A549 (cell line): ENCODE data around the gene USP11. TPM values are rescaled to one million over a fixed set of nuclear protein-coding genes. Genes with fewer than 3 reads are reported as not detected.

Source experiments
- ATAC-seq, 2 experiments: fragments of 200-7000 bp in 1 of 2; fragments of >200 bp in 1 of 2; cut with Nextera tagmentation in 1 of 2; cut with Tn5 transposase in 1 of 2; 3 replicates each; pipeline versions ENCODE4 v1.8.0 to v1.9.1; 2018 to 2020; ENCODE audit warnings: mild to moderate bottlenecking in 1 of 2, moderate library complexity in 1 of 2
- CTCF ChIA-PET: fragments of 300-600 bp; sonication (Branson Sonifier 250); formaldehyde crosslinking; extraction: SDS; loops from one replicate; lab custom pipeline; 2021; ENCODE audit warnings: antibody characterized with exemption, inconsistent platforms; lab: Yijun Ruan, JAX
- POLR2A ChIA-PET: fragments of 350-600 bp; formaldehyde crosslinking; extraction: SDS; loops from one replicate; lab custom pipeline; 2021; ENCODE audit warnings: antibody characterized with exemption, inconsistent platforms; lab: Yijun Ruan, JAX
- DNase-seq, 2 experiments: peaks; one replicate each; pipeline versions ENCODE4 v3.0.0 to v3.0.0-alpha.2; 2011 to 2016; ENCODE audit warnings: low read depth in 1 of 2, low spot score in 1 of 2
- FAIRE-seq: peaks from 2 replicates; lab custom pipeline; 2011; peaks lifted over from hg19 to GRCh38; lab: Jason Lieb, UNC
- H3K27ac ChIP-seq, 2 experiments: fragments of >200 bp; sonication (Bioruptor Twin); formaldehyde crosslinking; 3 replicates each; pipeline ENCODE4 v1.5.1; 2016 to 2017
- H3K4me1 ChIP-seq: fragments of >200 bp; sonication (Bioruptor Twin); formaldehyde crosslinking; 3 replicates; pipeline ENCODE4 v1.6.1; 2016
- H3K4me2 ChIP-seq: fragments of >200 bp; sonication (Bioruptor Twin); formaldehyde crosslinking; 3 replicates; pipeline ENCODE4 v1.6.1; 2016
- H3K4me3 ChIP-seq: fragments of >200 bp; sonication (Bioruptor Twin); formaldehyde crosslinking; 3 replicates; pipeline ENCODE4 v1.5.1; 2016
- H3K9me3 ChIP-seq: fragments of >200 bp; sonication (Bioruptor Twin); formaldehyde crosslinking; 3 replicates; pipeline ENCODE4 v1.6.1; 2016
- BHLHE40 ChIP-seq: IDR thresholded peaks from 2 replicates; pipeline ENCODE4 v1.6.1; 2012; ENCODE audit warnings: low read depth, low read length, inconsistent platforms
- CBX8 ChIP-seq: fragments of 200-600 bp; sonication (generic); IDR thresholded peaks from 2 replicates; pipeline ENCODE4 v1.6.1; 2016
- EP300 ChIP-seq, 2 experiments: fragments of >200 bp; sonication (Bioruptor Twin); formaldehyde crosslinking; IDR thresholded peaks; 2 replicates in 1 of 2; 3 replicates in 1 of 2; pipeline ENCODE4 v1.6.1; 2016 to 2017
- FOSB ChIP-seq: fragments of 250-450 bp; sonication (Bioruptor Pico); IDR thresholded peaks from 2 replicates; pipeline ENCODE4 v1.5.0; 2020; ENCODE audit warnings: mild to moderate bottlenecking, moderate library complexity
- HOXA7 ChIP-seq: fragments of 250-450 bp; sonication (Bioruptor Pico); IDR thresholded peaks from 2 replicates; pipeline ENCODE4 v1.5.0; 2020; ENCODE audit warnings: mild to moderate bottlenecking, moderate library complexity
- HOXB13 ChIP-seq: fragments of 250-450 bp; sonication (Bioruptor Pico); IDR thresholded peaks from 2 replicates; pipeline ENCODE4 v1.5.0; 2020; ENCODE audit warnings: low read depth, mild to moderate bottlenecking, moderate library complexity
- JUN ChIP-seq, 2 experiments: fragments of >200 bp; sonication (Bioruptor Twin); formaldehyde crosslinking; IDR thresholded peaks; 2 replicates in 1 of 2; 3 replicates in 1 of 2; pipeline ENCODE4 v1.6.1; 2016 to 2017
- JUNB ChIP-seq: fragments of >200 bp; sonication (Bioruptor Twin); formaldehyde crosslinking; IDR thresholded peaks from 2 replicates; pipeline ENCODE4 v1.6.1; 2016
- MAFK ChIP-seq: fragments of 450-650 bp; IDR thresholded peaks from 2 replicates; pipeline ENCODE4 v1.6.1; 2014; ENCODE audit not compliant: partially characterized antibody
- NFE2L2 ChIP-seq: fragments of 150-350 bp; conservative IDR thresholded peaks from 2 replicates; pipeline ENCODE4 v1.6.1; 2014; ENCODE audit warnings: low read length
- NR3C1 ChIP-seq: fragments of >200 bp; sonication (Bioruptor Twin); formaldehyde crosslinking; IDR thresholded peaks from 3 replicates; pipeline ENCODE4 v1.6.1; 2017
- RAD21 ChIP-seq, 2 experiments: fragments of >200 bp in 1 of 2; sonication (Bioruptor Twin) in 1 of 2; formaldehyde crosslinking in 1 of 2; IDR thresholded peaks in 1 of 2; conservative IDR thresholded peaks in 1 of 2; 2 replicates in 1 of 2; 3 replicates in 1 of 2; pipeline ENCODE4 v1.6.1; 2012 to 2018; ENCODE audit warnings: inconsistent platforms in 1 of 2
- RCOR1 ChIP-seq: fragments of 150-350 bp; IDR thresholded peaks from 2 replicates; pipeline ENCODE4 v1.6.1; 2014; ENCODE audit warnings: antibody characterized with exemption, low read length, low read depth
- RNF2 ChIP-seq: fragments of 200-600 bp; sonication (generic); IDR thresholded peaks from 2 replicates; pipeline ENCODE4 v1.6.1; 2016; ENCODE audit warnings: low read depth, mild to moderate bottlenecking, antibody characterized with exemption, moderate library complexity, borderline replicate concordance
- SMC3 ChIP-seq: fragments of >200 bp; sonication (Bioruptor Twin); formaldehyde crosslinking; IDR thresholded peaks from 3 replicates; pipeline ENCODE4 v1.6.1; 2018; ENCODE audit warnings: inconsistent platforms
- WGBS: methylation state at CpG from one replicate; pipeline ENCODE4 v1.1.6; 2017; ENCODE audit errors: missing lambda C conversion rate; 5-methylcytosine and 5-hydroxymethylcytosine counted together
- polyA plus RNA-seq, 4 experiments: library from polyadenylated mRNA; depleted of rRNA in 3 of 4; stranded (reverse); fragments of >200 nt; fragmentation: RNase III in 1 of 4; extraction: RNeasy Plus Mini Kit Qiagen cat#74134 plus additional on column Dnase treatment in 1 of 4; gene quantifications; 2 replicates in 3 of 4; 3 replicates in 1 of 4; pipeline ENCODE4 v1.2.3, GENCODE V29; 2011 to 2017
- TF ChIP-seq, protein P1 (sequence below): fragments of >200 bp; sonication (Bioruptor Twin); formaldehyde crosslinking; IDR thresholded peaks from 3 replicates; pipeline ENCODE4 v1.6.1; 2016
- TF ChIP-seq, protein P2 (sequence below): IDR thresholded peaks from 2 replicates; pipeline ENCODE4 v1.6.1; 2012
- TF ChIP-seq, protein P3 (sequence below): fragments of 250-450 bp; sonication (Bioruptor Pico); IDR thresholded peaks from 2 replicates; pipeline ENCODE4 v1.5.0; 2020; ENCODE audit warnings: low read depth, mild to moderate bottlenecking, moderate library complexity
- TF ChIP-seq, protein P4 (sequence below): fragments of >200 bp; sonication (Bioruptor Twin); formaldehyde crosslinking; IDR thresholded peaks from 2 replicates; pipeline ENCODE4 v1.6.1; 2016

USP11 gene
- polyA plus RNA-seq, 2 of the 4 experiments (the other 2 are of a cell fraction) = 35.6 to 50.0 TPM

DNA sequence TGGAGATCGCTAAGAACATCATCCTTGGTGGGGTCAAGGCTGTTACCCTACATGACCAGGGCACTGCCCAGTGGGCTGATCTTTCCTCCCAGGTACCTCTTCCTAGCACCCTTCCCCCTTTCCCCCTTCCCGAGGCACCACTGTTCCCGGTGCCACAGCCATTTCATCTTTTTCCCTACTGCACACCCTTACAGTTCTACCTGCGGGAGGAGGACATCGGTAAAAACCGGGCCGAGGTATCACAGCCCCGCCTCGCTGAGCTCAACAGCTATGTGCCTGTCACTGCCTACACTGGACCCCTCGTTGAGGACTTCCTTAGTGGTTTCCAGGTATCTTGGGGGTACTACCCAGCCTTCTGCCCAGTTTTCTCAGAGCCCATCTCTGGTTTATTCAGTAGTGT, 33.5 kb upstream of the USP11 start:
- ATAC-seq (no peak), FAIRE-seq (no peak), DNase-seq (no peak)
- WGBS = 96% methylated on average over 10 of the region's 10 CpGs
- 0 out of 6 replicates have a peak overlapping the region, but pooled peaks of 1 of the 2 experiments have one; percentile 12 for H3K27ac ChIP-seq
- H3K4me3 ChIP-seq = no peak overlapping the region
- H3K4me2 ChIP-seq = no peak overlapping the region
- ChIA-PET POLR2A (no interaction called here), CTCF (interaction anchor here (1.1 to 7.7 kb wide), 4 partner anchors 55 to 403 kb away, joined by 3 to 52 read pairs (median 6); partner anchors contain the start of genes NDUFB11 and RBM10)
- peaks cover 64% of the 10 kb centered on the region for H3K4me1 ChIP-seq
- no peaks in the 10 kb centered on the region for H3K9me3 ChIP-seq
- TF ChIP-seq, protein P1, sequence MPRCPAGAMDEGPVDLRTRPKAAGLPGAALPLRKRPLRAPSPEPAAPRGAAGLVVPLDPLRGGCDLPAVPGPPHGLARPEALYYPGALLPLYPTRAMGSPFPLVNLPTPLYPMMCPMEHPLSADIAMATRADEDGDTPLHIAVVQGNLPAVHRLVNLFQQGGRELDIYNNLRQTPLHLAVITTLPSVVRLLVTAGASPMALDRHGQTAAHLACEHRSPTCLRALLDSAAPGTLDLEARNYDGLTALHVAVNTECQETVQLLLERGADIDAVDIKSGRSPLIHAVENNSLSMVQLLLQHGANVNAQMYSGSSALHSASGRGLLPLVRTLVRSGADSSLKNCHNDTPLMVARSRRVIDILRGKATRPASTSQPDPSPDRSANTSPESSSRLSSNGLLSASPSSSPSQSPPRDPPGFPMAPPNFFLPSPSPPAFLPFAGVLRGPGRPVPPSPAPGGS = no peak
- no peak for TF ChIP-seq BHLHE40
- no peak for TF ChIP-seq HOXA7 (CRISPR knock-in tag)
- TF ChIP-seq NFE2L2 = no peak

DNA sequence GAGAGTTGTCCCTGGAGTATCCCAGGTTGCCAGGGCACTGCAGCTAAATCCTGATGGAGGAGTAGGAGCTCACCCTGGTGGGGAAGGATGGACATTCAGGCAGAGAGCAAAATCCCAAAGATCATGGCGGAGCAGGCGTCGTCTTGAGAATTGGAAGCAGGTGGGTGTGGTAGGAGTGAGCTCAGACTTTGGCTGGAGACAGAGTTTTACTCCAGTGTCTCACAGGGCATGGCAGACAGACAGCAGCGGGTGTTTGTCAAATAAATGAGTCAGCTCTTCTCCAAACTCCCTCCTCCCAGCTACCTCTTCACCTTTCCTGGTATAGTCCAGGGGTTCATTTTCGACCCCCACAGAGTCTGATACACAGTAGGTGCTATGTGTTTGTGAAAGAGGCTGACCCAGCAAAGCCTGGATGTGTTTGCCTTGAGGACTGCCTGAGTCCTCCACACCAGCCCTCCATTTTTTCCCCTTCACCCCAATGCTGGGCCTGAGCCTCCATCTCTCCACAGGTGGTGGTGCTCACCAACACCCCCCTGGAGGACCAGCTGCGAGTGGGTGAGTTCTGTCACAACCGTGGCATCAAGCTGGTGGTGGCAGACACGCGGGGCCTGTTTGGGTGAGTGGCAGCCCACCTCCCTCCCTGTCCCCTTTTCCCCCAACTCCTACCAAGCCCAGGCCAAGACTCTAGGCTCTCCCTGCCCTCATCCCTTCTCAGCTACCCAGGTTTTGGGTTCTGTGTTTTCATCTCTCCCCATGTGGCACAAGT, 32.2 kb upstream of the USP11 start:
- Histone ChIP-seq H3K4me2 (peak overlapping the region; percentile 57), H3K27ac (peak overlapping the region; percentile 61 to 86), H3K4me1 (peaks cover 58% of the 10 kb centered on the region), H3K9me3 (no peaks in the 10 kb centered on the region), H3K4me3 (no peak overlapping the region)
- FAIRE-seq (peak; percentile 98), ATAC-seq (peak; percentile 90 to 92), DNase-seq (peak; percentile 48 to 88)
- POLR2A ChIA-PET = interaction anchor here (0.6 to 1.2 kb wide), 3 partner anchors 17 to 323 kb away, joined by 3 to 12 read pairs (median 3); partner anchors contain the start of gene CDK16
- 0 out of 5 replicates have a peak, but pooled peaks of 1 of the 2 experiments have one; percentile 21 for TF ChIP-seq JUN (IDR thresholded peaks at IDR 0.05)
- no peak for TF ChIP-seq EP300 (IDR thresholded peaks at IDR 0.05)
- no peak for TF ChIP-seq CBX8
- TF ChIP-seq, protein P2, sequence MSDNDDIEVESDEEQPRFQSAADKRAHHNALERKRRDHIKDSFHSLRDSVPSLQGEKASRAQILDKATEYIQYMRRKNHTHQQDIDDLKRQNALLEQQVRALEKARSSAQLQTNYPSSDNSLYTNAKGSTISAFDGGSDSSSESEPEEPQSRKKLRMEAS = peak; percentile 39; the same call in 1 of the 2 replicates
- 0 out of 3 replicates have a peak, but pooled peaks have one; percentile 7 for TF ChIP-seq SMC3
- TF ChIP-seq RCOR1 = no peak
- peak in 1 of 2 experiments; percentile 23; a peak in 1 of 5 replicates for TF ChIP-seq RAD21 (conservative IDR thresholded peaks at IDR 0.05 in 1 of 2, IDR thresholded peaks at IDR 0.05 in 1 of 2)
- TF ChIP-seq MAFK = peak; percentile 73
- no peak for TF ChIP-seq FOSB (CRISPR knock-in tag)
- 33% methylated on average over 9 of the region's 9 CpGs for WGBS
- CTCF ChIA-PET = interaction anchor here (1.0 to 7.7 kb wide), 8 partner anchors 9 to 404 kb away, joined by 3 to 52 read pairs (median 4); partner anchors contain the start of genes NDUFB11 and RBM10

DNA sequence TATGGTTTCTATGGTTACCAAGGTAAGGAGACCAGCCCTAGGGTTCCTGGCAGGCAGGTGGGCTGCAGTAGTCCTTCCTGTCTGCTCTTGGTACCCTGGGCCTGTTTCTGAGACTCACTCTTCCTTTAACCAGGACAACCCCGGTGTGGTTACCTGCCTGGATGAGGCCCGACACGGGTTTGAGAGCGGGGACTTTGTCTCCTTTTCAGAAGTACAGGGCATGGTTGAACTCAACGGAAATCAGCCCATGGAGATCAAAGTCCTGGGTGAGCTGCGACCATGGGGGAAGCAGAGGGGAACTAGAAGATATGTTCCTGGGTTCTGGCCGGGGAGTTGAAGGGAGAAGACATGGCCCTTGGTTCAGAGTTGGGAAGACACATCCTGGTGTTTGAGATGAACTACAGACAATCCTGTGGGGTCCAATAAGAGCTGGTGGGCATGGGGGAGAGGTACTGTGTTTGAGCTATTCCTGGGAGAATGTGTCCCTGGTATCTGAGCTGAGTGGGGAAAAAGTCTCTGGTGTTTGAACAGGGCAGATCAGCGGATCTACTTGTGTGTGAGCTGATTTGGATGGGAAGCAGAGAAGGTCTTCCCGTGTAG, 31.4 kb upstream of the USP11 start:
- TF ChIP-seq HOXA7 (CRISPR knock-in tag) = no peak
- no peak for TF ChIP-seq RCOR1
- TF ChIP-seq, protein P3, sequence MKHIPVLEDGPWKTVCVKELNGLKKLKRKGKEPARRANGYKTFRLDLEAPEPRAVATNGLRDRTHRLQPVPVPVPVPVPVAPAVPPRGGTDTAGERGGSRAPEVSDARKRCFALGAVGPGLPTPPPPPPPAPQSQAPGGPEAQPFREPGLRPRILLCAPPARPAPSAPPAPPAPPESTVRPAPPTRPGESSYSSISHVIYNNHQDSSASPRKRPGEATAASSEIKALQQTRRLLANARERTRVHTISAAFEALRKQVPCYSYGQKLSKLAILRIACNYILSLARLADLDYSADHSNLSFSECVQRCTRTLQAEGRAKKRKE = no peak
- TF ChIP-seq HOXB13 (CRISPR knock-in tag) = no peak
- TF ChIP-seq MAFK = no peak
- no peak for TF ChIP-seq JUNB
- TF ChIP-seq, protein P4, sequence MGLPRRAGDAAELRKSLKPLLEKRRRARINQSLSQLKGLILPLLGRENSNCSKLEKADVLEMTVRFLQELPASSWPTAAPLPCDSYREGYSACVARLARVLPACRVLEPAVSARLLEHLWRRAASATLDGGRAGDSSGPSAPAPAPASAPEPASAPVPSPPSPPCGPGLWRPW = no peak
- TF ChIP-seq NFE2L2 = no peak
- TF ChIP-seq, protein P2 = no peak
- TF ChIP-seq RAD21 (conservative IDR thresholded peaks at IDR 0.05 in 1 of 2, IDR thresholded peaks at IDR 0.05 in 1 of 2) = no peak
- no peak for TF ChIP-seq RNF2
- no peak for TF ChIP-seq NR3C1
- 93% methylated on average over 5 of the region's 9 CpGs for WGBS
- Histone ChIP-seq H3K4me2 (no peak overlapping the region; the same call in 2 of the 3 replicates), H3K9me3 (no peaks in the 10 kb centered on the region), H3K4me3 (no peak overlapping the region), H3K27ac (peak overlapping the region in 1 of 2 experiments; percentile 86; a peak in 4 of 6 replicates), H3K4me1 (peaks cover 54% of the 10 kb centered on the region)
- ATAC-seq (no peak), DNase-seq (no peak), FAIRE-seq (no peak)
- CTCF ChIA-PET = interaction anchor here (1.0 to 7.7 kb wide), 7 partner anchors 9 to 444 kb away, joined by 3 to 52 read pairs (median 4); no protein-coding TSS in a partner anchor
- POLR2A ChIA-PET = interaction anchor here (0.8 kb wide), 1 partner anchor 16 kb away, joined by 3 read pairs; no protein-coding TSS in a partner anchor
